CD4-positive, alpha-beta T cell treated with Interleukin-12 subunit alpha and Interleukin-12 subunit beta, for 1 hour (primary cell): Measurements from ENCODE around the gene DIS3L.
"Not testable (repeated sequence)": the region's sequence is repeated elsewhere in the genome, so short reads cannot be mapped to it uniquely, and the experiment has no call there.

Experiments used
- DNase-seq: peaks from one replicate; pipeline ENCODE4 v3.0.0-alpha.2; 2020

The DIS3L gene

DNA sequence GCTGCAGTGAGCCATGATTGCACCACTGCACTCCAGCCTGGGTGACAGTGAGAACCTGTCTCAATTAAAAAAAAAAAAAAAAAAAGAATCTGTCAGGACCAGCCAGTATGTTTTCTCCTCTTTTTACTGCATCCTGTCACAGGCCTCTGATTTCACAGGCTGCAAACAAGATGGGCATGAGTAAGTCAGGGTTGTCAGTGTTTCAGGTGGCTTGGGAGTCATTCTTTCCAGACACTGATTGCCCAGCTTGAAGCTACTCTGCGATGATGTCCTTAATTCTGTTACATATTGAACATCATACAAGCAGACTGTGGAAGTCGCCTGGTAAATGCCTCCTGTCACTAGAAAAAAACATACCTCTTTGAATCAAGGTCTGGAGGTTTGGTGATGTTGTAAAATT, 18.8 kb downstream of the DIS3L start:
- no peak for DNase-seq

DNA sequence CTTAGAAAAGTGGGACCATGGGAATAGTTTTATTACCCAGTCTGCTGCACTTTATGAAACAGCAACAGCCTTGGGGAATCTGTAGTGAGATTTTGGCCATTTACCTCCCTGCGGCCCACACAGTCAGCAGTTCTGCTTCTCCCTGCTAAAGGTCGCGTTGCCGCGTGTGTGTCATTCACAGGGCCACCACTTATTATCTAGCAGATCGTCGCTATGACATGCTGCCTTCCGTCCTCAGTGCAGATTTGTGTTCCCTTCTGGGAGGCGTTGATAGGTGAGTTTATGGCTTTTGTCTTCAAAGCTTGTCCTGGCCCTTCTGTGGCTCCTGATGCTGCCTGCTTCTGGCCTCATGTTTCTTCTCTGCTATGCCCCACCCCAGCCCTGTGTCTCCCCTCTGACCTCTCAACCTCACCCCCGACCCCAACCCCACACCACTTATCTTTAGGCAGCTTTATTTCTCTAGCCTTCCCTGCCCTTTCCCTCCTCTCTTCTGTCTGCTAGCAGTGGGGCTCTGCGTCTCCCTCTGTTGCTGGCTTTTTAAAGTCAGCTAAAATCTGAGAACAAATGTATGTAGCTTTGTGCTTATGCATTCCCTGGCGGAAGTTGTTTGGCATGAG, 30.1 kb downstream of the DIS3L start:
- DNase-seq: no peak

DNA sequence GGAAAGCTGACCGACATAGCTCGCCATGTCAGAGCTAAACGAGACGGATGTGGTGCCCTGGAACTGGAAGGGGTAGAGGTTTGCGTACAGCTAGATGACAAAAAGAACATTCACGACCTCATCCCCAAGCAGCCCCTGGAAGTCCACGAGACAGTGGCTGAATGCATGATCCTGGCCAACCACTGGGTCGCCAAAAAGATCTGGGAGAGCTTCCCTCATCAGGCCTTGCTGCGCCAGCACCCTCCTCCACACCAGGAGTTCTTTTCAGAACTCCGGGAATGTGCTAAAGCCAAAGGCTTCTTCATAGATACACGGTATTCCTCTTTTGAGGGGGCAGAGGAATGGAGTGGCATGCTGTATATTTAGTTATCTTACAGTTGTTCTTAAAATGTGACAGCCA, 32.7 kb downstream of the DIS3L start:
- DNase-seq: no peak

DNA sequence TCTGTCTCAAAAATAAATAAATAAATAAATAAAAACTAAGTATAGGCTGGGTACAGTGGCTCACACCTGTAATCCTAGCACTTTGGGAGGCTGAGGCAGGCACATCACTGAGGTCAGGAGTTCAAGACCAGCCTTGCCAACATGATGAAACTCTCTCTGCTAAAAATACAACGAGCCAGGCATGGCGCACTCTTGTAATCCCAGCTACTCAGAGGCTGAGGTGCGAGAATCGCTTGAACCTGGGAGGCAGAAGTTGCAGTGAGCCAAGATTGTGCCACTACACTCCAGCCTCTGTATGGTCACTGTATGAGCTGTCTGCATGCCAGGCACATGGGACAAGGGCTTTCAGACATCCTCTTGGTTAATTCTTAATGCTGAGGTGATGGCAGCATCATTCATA, 34.4 kb downstream of the DIS3L start:
- DNase-seq: no peak

DNA sequence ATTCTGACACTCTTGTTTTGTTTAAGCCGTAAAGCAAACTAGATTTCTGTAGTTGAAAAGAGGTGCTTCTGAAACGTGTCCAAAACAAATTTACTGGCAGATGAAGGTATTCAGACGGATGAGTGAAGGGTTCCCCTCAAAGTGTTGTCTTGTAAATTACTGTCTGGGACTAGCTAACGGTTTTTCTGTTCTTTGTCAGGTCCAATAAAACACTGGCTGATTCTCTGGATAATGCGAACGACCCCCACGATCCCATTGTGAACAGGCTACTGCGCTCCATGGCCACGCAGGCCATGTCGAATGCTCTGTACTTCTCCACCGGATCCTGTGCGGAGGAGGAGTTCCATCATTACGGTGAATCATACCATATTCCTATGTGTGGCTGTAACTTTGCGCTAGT, 35.4 kb downstream of the DIS3L start:
- DNase-seq: no peak

DNA sequence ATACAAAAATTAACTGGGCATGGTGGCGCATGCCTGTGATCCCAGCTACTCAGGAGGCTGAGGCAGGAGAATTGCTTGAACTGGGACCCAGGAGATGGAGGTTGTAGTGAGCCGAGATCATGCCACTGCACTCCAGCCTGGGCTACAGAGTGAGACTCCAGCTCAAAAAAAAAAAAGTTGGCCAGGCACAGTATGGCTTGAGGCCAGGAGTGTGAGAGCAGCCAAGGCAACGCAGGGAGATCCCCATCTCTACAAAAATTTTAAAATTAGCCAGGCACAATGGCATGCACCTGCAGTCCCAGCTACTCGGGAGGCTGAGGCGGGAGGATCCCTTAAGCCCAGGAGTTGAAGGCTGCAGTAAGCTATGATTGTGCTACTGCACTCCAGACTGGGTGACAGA, 55.2 kb downstream of the DIS3L start:
- DNase-seq: not testable (repeated sequence)

DNA sequence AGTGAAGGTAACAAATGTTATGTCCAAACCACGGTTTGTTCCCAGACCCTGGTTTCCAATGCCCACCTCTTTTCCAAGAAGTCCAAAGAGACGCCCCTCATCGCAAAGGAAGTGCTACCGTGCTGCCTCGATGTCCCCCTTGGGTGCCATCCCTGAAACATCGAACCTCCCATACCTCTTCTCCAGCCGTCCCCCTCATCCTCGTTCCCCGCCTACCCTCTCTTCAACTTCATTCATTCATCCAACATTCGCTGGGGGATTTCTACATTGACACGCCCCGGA, 62.6 kb downstream of the DIS3L start:
- no peak for DNase-seq

DNA sequence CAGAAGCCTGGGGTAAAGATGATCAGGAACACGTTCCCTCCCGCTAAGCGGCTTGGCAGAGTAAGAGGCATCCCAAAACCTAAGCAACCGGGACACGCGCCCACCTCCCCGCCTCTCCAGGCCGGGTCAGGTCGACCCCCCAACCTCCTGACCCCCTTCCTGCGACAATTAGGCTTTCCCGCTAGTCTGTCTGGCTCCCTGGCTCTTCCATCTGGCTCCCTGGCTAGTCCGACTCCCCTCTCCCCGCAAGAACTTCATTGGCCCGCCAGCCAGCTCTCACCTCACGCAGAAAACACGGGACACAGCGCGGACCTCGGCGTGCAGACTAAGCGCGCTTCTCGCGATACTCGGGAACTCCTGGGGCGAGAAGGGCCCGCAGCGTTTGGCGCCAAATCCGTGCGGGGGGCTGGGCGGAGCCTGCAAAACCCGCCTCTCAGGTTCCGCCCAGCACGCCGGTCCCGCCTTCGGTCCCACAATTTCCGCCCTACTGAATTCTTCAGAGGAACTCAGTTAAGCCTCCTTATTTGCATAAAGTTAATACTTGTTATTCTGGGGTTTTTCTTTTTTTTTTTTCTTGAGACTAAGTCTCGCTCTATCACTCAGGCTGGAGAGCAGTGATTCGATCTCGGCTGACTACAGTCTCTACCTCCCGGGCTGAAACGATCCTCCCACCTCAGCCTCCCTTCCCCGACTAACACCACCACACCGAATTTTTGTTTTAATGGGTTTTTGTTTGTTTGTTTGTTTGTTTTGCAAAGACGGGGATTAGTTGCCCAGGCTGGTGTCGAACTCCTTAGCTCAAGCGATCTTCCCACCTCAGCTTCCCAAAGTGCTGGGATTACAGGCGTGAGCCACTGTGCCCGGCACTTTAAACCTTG, 63.2 kb downstream of the DIS3L start, which contains the start of gene TIPIN:
TIPIN (minus strand) TSS at position 327 of the 878 bp plus-strand sequence. CDS start 3,738 bp downstream, outside the sequence.
- peak; percentile 98 for DNase-seq

DNA sequence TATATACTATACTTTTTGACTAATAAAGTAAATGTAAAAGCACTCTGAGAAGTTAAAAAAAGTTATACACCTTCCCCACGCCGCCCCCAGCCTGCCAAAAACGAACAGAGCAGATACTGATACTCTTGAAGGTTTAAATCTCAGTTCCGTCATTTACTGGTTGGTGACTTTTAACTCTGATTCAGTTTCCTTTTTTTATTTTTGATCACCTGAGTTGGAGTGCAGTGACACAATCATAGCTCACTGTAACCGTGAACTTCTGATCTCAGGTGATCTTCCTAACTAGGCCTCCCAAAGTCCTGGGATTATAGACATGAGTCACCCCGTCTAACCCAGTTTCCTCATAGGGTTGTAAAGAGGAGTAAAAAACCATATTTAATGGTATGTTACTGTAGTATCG, 66.4 kb downstream of the DIS3L start:
- DNase-seq: no peak

DNA sequence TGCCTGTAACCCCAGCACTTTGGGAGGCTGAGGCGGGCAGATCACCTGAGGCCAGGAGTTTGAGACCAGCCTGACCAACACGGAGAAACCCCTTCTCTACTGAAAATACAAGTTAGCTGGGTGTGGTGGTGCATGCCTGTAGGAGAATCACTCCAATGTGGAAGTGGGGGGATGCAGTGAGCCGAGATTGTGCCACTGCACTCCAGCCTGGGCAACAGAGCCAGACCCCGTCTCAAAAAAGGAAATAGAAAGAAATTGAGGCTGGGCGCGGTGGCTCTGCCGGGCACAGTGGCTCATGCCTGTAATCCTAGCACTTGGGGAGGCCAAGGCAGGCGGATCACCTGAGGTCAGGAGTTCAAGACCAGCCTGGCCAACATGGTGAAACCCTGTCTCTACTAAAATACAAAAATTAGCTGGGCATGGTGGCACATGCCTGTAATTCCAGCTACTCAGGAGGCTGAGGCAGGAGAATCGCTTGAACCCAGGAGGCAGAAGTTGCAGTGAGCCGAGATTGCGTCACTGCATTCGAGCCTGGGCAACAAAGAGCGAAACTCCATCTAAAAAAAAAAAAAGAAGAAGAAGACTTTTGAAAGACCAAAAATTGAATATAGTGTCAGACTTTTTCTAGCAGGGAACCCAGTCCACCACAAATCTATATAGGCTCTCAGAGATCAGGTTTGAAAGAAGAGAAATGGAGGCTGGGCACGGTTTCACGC, 68.5 kb downstream of the DIS3L start:
- not testable (repeated sequence) for DNase-seq

DNA sequence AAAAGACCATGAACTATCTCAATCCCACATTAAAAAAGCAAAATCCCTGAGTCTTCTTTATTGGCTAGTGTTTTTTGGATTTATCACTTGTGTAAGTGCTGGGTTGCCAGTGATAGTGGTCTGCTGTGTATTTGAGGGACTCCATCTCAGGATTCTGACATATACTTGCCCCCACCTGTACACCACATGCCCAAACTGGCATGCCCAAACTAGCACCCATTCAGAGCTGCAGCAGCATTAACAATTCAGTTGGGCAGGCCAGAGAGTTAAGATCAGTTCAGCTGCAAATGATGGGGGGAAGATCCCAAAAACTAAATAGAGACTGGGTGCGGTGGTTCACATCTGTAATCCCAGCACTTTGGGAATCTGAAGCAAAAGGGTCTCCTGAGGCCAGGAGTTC, 69.4 kb downstream of the DIS3L start:
- DNase-seq: no peak

DNA sequence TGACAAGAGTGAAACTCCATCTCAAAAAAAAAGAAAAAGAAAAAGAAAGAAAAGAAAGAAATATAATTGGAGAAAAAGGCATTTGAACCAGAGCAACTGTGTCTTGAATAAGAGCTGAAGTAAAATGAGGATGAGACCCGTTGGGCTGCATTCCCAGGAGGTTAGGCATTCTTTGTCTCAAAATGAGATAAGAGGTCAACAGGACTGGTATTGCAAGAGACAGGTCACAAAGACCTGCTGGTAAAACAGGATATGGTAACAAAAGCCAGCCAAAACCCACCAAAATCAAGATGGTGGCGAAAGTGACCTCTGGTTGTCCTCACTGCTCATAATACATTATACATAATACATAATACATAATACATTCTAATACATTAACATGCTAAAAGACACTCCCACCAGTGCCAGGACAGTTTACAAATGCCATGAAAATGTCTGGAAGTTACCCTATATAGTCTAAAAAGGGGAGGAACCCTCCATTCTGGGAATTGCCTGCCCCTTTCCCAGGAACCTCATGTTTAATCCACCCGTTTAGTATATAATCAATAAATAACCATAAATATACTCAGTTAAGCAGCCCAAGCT, 71.7 kb downstream of the DIS3L start:
- no peak for DNase-seq

DNA sequence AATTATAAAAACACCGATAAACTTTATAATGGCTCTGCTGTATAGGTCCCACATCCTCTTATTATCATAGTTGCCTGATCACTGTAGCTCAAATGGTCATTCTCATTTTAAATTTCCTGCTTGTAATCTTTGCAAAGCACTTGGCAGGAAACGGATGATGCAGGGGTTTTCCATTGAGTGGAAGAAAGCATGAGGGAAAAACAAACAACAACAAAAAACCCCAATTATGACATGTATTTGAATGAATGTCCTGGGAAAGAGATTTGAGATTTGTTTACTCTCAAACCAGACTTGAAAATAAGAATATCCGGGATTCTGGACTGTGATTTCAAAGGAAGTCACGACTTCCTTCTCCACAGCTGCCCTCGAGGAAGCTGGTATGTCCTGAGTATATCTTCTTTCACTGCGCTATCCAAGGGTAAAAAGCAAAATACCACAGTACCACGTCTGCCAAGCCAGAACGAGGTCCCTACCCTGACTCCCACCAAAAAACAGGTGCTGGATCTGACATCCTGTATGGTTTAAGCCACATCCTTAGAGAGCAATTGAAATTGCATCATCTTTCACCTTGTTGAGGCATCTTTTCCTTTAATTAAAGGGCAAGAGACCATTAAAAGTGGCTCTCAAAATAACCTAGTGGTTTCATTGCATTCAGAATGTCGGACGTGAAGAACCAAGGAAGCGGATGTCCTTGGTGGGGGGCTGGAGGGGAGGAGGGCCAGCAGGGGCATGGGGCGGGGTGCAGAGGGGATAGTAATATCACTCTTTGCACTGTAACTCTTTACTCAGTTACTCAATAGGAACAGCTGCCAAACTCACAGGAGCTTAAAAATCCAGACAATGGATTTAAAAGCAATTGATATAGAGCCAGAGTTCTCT, 76.6 kb downstream of the DIS3L start:
- DNase-seq: peak; percentile 39

DNA sequence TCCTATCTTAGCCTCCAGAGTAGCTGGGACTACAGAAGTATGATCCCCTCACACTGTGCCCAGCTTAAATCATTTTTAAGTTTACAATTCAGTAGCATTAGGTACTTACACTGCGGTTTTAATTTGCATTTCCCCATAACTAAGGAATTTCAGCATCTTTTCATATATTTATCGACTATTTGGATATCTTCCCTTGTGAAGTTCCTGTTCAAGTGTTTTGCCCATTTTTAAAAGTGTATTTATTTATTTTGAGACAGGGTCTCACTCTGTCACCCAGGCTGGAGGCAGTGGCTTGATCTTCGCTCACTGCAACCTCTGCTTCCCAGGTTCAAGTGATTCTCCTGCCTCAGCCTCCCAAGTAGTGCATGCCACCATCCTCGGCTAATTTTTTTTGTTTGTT, 80.8 kb downstream of the DIS3L start:
- no peak for DNase-seq

DNA sequence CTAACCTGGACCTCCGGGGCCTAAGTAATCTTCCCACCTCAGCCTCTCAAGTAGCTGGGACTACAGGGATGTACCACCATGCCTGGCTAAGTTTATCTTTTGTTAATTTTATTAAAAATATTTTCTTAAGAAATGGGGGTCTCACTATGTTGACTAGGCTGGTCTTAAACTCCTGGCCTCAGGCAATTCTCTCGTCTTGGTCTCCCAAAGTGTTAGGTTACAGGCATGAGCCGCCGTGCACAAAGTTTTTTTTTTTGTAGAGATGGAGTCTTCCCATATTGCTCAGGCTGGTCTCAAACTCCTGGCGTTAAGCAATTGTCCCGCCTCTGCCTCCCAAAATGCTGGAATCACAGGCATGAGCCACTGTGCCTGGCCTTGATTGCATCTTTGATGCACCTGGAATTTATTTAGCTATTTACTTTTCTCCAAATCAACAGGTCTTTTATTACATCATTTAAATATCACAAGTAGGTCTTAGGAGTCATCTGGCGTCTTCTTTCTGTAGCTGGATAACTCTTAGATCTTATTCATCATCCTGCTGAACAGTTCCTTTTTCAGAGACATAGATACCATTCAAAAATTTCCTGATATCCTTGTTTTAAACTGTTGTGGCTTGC, 85.6 kb downstream of the DIS3L start:
- DNase-seq: no peak

DNA sequence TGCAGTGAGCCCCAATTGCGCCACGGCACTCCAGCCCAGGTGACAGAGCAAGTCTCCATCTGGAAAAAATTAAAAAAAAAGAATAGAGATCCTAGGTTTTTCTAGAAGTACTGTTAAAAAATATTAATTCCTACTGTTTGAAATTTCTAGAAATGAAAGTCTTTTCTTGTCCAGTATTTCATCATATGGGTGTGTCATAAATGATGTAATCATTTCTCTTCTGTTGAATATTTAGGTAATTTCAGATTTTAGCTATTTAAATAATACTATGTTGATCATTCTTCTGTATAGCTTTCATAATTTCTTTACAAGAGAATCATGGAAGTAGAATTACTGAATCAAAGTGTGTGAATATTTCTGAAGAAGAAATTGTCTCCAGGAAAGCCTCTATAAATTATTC, 88.0 kb downstream of the DIS3L start:
- DNase-seq: not testable (repeated sequence)
